H9 (cell line): Measurements from ENCODE around the gene STAB1. TPM values are rescaled to one million over a fixed set of nuclear protein-coding genes. Genes with fewer than 3 reads are reported as not detected.

Experiments used
- DNase-seq: peaks from one replicate; pipeline ENCODE4 v3.0.0-alpha.2; 2017
- H2AFZ ChIP-seq: one replicate; pipeline ENCODE4 v1.6.1; 2013; ENCODE audit warnings: mild to moderate bottlenecking, low read length, control low read depth, moderate library complexity
- H2AK5ac ChIP-seq: 2 replicates; pipeline ENCODE4 v1.6.1; 2013; ENCODE audit warnings: low read length, control low read depth, mixed read lengths; ENCODE audit not compliant: insufficient read length
- H2BK120ac ChIP-seq: one replicate; pipeline ENCODE4 v1.6.1; 2013; ENCODE audit warnings: low read depth, mild to moderate bottlenecking, low read length, control low read depth, inconsistent platforms; ENCODE audit not compliant: poor library complexity, severe bottlenecking
- H2BK12ac ChIP-seq: 2 replicates; pipeline ENCODE4 v1.6.1; 2013; ENCODE audit warnings: low read length, control low read depth, mixed read lengths, low read depth; ENCODE audit not compliant: insufficient read length
- H2BK15ac ChIP-seq: 2 replicates; pipeline ENCODE4 v1.6.1; 2013; ENCODE audit warnings: low read depth, low read length, control low read depth
- H2BK20ac ChIP-seq: one replicate; pipeline ENCODE4 v1.6.1; 2013; ENCODE audit warnings: low read depth, mild to moderate bottlenecking, low read length, control low read depth, inconsistent platforms; ENCODE audit not compliant: poor library complexity, severe bottlenecking
- H2BK5ac ChIP-seq: 2 replicates; pipeline ENCODE4 v1.6.1; 2013; ENCODE audit warnings: low read length, control low read depth, mixed read lengths; ENCODE audit not compliant: insufficient read length
- H3K14ac ChIP-seq: 2 replicates; pipeline ENCODE4 v1.6.1; 2013; ENCODE audit warnings: low read length, control low read depth; ENCODE audit not compliant: insufficient read depth
- H3K18ac ChIP-seq: 2 replicates; pipeline ENCODE4 v1.6.1; 2013; ENCODE audit warnings: low read depth, mild to moderate bottlenecking, mixed read lengths, low read length, control low read depth; ENCODE audit not compliant: insufficient read length
- H3K23ac ChIP-seq: 2 replicates; pipeline ENCODE4 v1.6.1; 2013; ENCODE audit warnings: low read length, control low read depth, mixed read lengths, low read depth; ENCODE audit not compliant: insufficient read length
- H3K23me2 ChIP-seq: 2 replicates; pipeline ENCODE4 v1.6.1; 2013; ENCODE audit warnings: low read depth, mild to moderate bottlenecking, mixed read lengths, low read length, control low read depth; ENCODE audit not compliant: insufficient read length, poor library complexity, severe bottlenecking
- H3K27ac ChIP-seq: 2 replicates; pipeline ENCODE4 v1.5.1; 2013; ENCODE audit warnings: low read length, control low read depth, mixed read lengths, low read depth; ENCODE audit not compliant: insufficient read length
- H3K27me3 ChIP-seq: 2 replicates; pipeline ENCODE4 v1.6.1; 2013; ENCODE audit warnings: low read length, control low read depth, inconsistent platforms; ENCODE audit not compliant: insufficient read depth
- H3K4ac ChIP-seq: 2 replicates; pipeline ENCODE4 v1.6.1; 2013; ENCODE audit warnings: low read depth, mild to moderate bottlenecking, control low read depth, inconsistent platforms, low read length, moderate library complexity
- H3K4me1 ChIP-seq: 2 replicates; pipeline ENCODE4 v1.6.1; 2013; ENCODE audit warnings: low read length, control low read depth, inconsistent platforms; ENCODE audit not compliant: insufficient read depth
- H3K4me2 ChIP-seq: 2 replicates; pipeline ENCODE4 v1.6.1; 2013; ENCODE audit warnings: low read length, control low read depth, mixed read lengths; ENCODE audit not compliant: insufficient read length, insufficient read depth
- H3K56ac ChIP-seq: 2 replicates; pipeline ENCODE4 v1.6.1; 2013; ENCODE audit warnings: low read depth, mild to moderate bottlenecking, mixed read lengths, low read length, control low read depth; ENCODE audit not compliant: insufficient read length
- H3K79me1 ChIP-seq: 2 replicates; pipeline ENCODE4 v1.6.1; 2013; ENCODE audit warnings: low read depth, mild to moderate bottlenecking, moderate library complexity, low read length, control low read depth, inconsistent platforms; ENCODE audit not compliant: insufficient read depth, poor library complexity, severe bottlenecking
- H3K79me2 ChIP-seq: 2 replicates; pipeline ENCODE4 v1.6.1; 2013; ENCODE audit warnings: low read length, control low read depth, inconsistent platforms; ENCODE audit not compliant: insufficient read depth
- H3K9ac ChIP-seq: 2 replicates; pipeline ENCODE4 v1.6.1; 2013; ENCODE audit warnings: low read length, control low read depth, mixed read lengths; ENCODE audit not compliant: insufficient read length; ENCODE audit errors: extremely low read depth
- H3K9me3 ChIP-seq: one replicate; pipeline ENCODE4 v1.6.1; 2013; ENCODE audit warnings: low read depth, low read length, inconsistent platforms; ENCODE audit not compliant: control insufficient read depth
- H3T11ph ChIP-seq: one replicate; pipeline ENCODE4 v1.6.1; 2013; ENCODE audit warnings: mild to moderate bottlenecking, low read length, control low read depth, inconsistent platforms
- H4K20me1 ChIP-seq: one replicate; pipeline ENCODE4 v1.6.1; 2013; ENCODE audit not compliant: control insufficient read depth, insufficient read length, insufficient read depth
- H4K5ac ChIP-seq: 2 replicates; pipeline ENCODE4 v1.6.1; 2013; ENCODE audit warnings: low read depth, mild to moderate bottlenecking, mixed read lengths, low read length, control low read depth; ENCODE audit not compliant: insufficient read length
- H4K8ac ChIP-seq: replicated peaks from 2 replicates; pipeline ENCODE4 v1.6.1; 2013; ENCODE audit warnings: low read length, control low read depth, mixed read lengths, low read depth; ENCODE audit not compliant: insufficient read length
- H4K91ac ChIP-seq: 2 replicates; pipeline ENCODE4 v1.6.1; 2013; ENCODE audit warnings: low read depth, mild to moderate bottlenecking, moderate library complexity, mixed read lengths, low read length, control low read depth; ENCODE audit not compliant: insufficient read length
- H3K27ac Mint-ChIP-seq, 3 experiments: 2 replicates in 2 of 3; 3 replicates in 1 of 3; pipeline ENCODE4 v1.8.0; 2020 to 2021; ENCODE audit warnings: mixed read lengths in 3 of 3, mild to moderate bottlenecking in 1 of 3, moderate library complexity in 1 of 3
- H3K27me3 Mint-ChIP-seq: 2 replicates; pipeline ENCODE4 v1.8.0; 2021; ENCODE audit warnings: low read depth, mild to moderate bottlenecking, moderate library complexity, mixed read lengths
- H3K36me3 Mint-ChIP-seq, 3 experiments: 2 replicates in 2 of 3; 3 replicates in 1 of 3; pipeline ENCODE4 v1.8.0; 2020 to 2021; ENCODE audit warnings: low read depth in 3 of 3, mixed read lengths in 3 of 3; ENCODE audit not compliant: insufficient read depth in 1 of 3
- H3K4me1 Mint-ChIP-seq, 2 experiments: 2 replicates each; pipeline ENCODE4 v1.8.0; 2020; ENCODE audit warnings: mixed read lengths in 2 of 2
- H3K4me3 Mint-ChIP-seq, 2 experiments: 2 replicates in 1 of 2; 3 replicates in 1 of 2; pipeline ENCODE4 v1.8.0; 2020 to 2021; ENCODE audit warnings: mild to moderate bottlenecking in 2 of 2, mixed read lengths in 2 of 2, moderate library complexity in 1 of 2
- H3K9me3 Mint-ChIP-seq, 2 experiments: 2 replicates in 1 of 2; 3 replicates in 1 of 2; pipeline ENCODE4 v1.8.0; 2020; ENCODE audit warnings: mild to moderate bottlenecking in 2 of 2, mixed read lengths in 2 of 2, moderate library complexity in 1 of 2
- WGBS: extraction: QIAGEN DNeasy Blood & Tissue Kit; methylation state at CpG from one replicate; pipeline ENCODE4 v1.1.7; 2013; ENCODE audit warnings: missing lambda C conversion rate, low lambda C conversion rate, mixed read lengths; ENCODE audit not compliant: insufficient read length; ENCODE audit errors: extremely low coverage; 5-methylcytosine and 5-hydroxymethylcytosine counted together
- total RNA-seq: library from RNA; stranded (reverse); gene quantifications from 2 replicates; pipeline ENCODE4 v1.2.1, GENCODE V29; 2021
- TF ChIP-seq, protein P1 (sequence below): fragments of 200-600 bp; sonication (generic); conservative IDR thresholded peaks from 3 replicates; pipeline ENCODE4 v1.8.0; 2021; ENCODE audit warnings: antibody characterized with exemption, mild to moderate bottlenecking

The STAB1 gene
- total RNA-seq, 1 experiment from 2014 or later = 1.5 TPM

- Mint-ChIP-seq H3K9me3 (no peaks in the 10 kb centered on the region), H3K27me3 (no peaks in the 10 kb centered on the region), H3K4me1 (peaks cover 0 to under 1% of the 10 kb centered on the region in 2 experiments; a peak in 1 of 4 replicates), H3K36me3 (peaks cover 9 to 46% (median 20%) of the 10 kb centered on the region in 3 experiments; a peak in 6 of 7 replicates), H3K27ac (no peak overlapping the region), H3K4me3 (no peak overlapping the region)
- no peak overlapping the region for H2BK5ac ChIP-seq
- H4K91ac ChIP-seq = no peak overlapping the region
- no peaks in the 10 kb centered on the region for H4K20me1 ChIP-seq
- H3K23me2 ChIP-seq = no peaks in the 10 kb centered on the region
- no peak overlapping the region for H2BK15ac ChIP-seq
- no peak overlapping the region for H4K5ac ChIP-seq
- H3K4ac ChIP-seq = no peak overlapping the region
- no peaks in the 10 kb centered on the region for H3K79me1 ChIP-seq
- TF ChIP-seq, protein P1, sequence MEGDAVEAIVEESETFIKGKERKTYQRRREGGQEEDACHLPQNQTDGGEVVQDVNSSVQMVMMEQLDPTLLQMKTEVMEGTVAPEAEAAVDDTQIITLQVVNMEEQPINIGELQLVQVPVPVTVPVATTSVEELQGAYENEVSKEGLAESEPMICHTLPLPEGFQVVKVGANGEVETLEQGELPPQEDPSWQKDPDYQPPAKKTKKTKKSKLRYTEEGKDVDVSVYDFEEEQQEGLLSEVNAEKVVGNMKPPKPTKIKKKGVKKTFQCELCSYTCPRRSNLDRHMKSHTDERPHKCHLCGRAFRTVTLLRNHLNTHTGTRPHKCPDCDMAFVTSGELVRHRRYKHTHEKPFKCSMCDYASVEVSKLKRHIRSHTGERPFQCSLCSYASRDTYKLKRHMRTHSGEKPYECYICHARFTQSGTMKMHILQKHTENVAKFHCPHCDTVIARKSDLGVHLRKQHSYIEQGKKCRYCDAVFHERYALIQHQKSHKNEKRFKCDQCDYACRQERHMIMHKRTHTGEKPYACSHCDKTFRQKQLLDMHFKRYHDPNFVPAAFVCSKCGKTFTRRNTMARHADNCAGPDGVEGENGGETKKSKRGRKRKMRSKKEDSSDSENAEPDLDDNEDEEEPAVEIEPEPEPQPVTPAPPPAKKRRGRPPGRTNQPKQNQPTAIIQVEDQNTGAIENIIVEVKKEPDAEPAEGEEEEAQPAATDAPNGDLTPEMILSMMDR = no peak
- no peaks in the 10 kb centered on the region for H3K4me1 ChIP-seq
- no peak overlapping the region for H3K23ac ChIP-seq
- H3K79me2 ChIP-seq = no peaks in the 10 kb centered on the region
- DNase-seq = no peak
- no peak overlapping the region for H2BK12ac ChIP-seq
- H2BK20ac ChIP-seq = no peak overlapping the region
- H2BK120ac ChIP-seq = no peak overlapping the region
- no peak overlapping the region for H3K18ac ChIP-seq
- no CpG with 5 or more reads among the region's 3 CpGs for WGBS
- no peak overlapping the region for H3K56ac ChIP-seq
- no peak overlapping the region for H3K4me2 ChIP-seq
- H3T11ph ChIP-seq = no peak overlapping the region
- no peaks in the 10 kb centered on the region for H3K27me3 ChIP-seq
- no peak overlapping the region for H3K14ac ChIP-seq
- no peak overlapping the region for H3K27ac ChIP-seq
- no peak overlapping the region for H2AK5ac ChIP-seq
- H4K8ac ChIP-seq = no peak overlapping the region
- H3K9me3 ChIP-seq = no peaks in the 10 kb centered on the region
- H2AFZ ChIP-seq = no peak overlapping the region
- H3K9ac ChIP-seq = no peak overlapping the region
Observed at GRCh38 chr3:52546111-52546901, 51.2 kb downstream of the STAB1 start.
